HUES64 (cell line): ENCODE measurements around the gene GJC3.

Experiments
- H3K27ac ChIP-seq: 2 replicates; pipeline ENCODE4 v1.7.0; 2013; ENCODE audit warnings: low read depth, low read length, inconsistent platforms
- H3K27me3 ChIP-seq: 2 replicates; pipeline ENCODE4 v1.6.1; 2013; ENCODE audit warnings: mild to moderate bottlenecking, low read length; ENCODE audit not compliant: insufficient read depth
- H3K36me3 ChIP-seq: 2 replicates; pipeline ENCODE4 v1.6.1; 2013; ENCODE audit warnings: mild to moderate bottlenecking, low read length; ENCODE audit not compliant: insufficient read depth
- H3K4me1 ChIP-seq: 2 replicates; pipeline ENCODE4 v1.6.1; 2013; ENCODE audit warnings: mild to moderate bottlenecking, low read length, moderate library complexity; ENCODE audit not compliant: insufficient read depth
- H3K4me3 ChIP-seq: 2 replicates; pipeline ENCODE4 v1.5.1; 2013; ENCODE audit warnings: mild to moderate bottlenecking, low read length, moderate library complexity
- H3K9ac ChIP-seq: 2 replicates; pipeline ENCODE4 v1.6.1; 2013; ENCODE audit warnings: mild to moderate bottlenecking, low read depth, low read length
- H3K9me3 ChIP-seq: 2 replicates; pipeline ENCODE4 v1.6.1; 2013; ENCODE audit warnings: low read depth, low read length; ENCODE audit not compliant: insufficient read depth
- WGBS: fragments of 150-250, 120-280 bp; methylation state at CpG from one replicate; pipeline ENCODE4 v1.1.7; 2013; ENCODE audit warnings: missing lambda C conversion rate; 5-methylcytosine and 5-hydroxymethylcytosine counted together

Gene GJC3

GRCh38 chr7:99929730-99930053 lies 272 bp upstream of the GJC3 start:
- H3K4me1 ChIP-seq, result peaks cover 5% of the 10 kb centered on the region; the same call in 1 of the 2 replicates
- peaks cover 26% of the 10 kb centered on the region; the same call in 1 of the 2 replicates for H3K27me3 ChIP-seq
- no peaks in the 10 kb centered on the region for H3K36me3 ChIP-seq
- H3K4me3 ChIP-seq, result peak overlapping the region; percentile 55
- 0 out of 2 replicates have a peak overlapping the region, but pooled peaks have one; percentile 25 for H3K9ac ChIP-seq
- no CpG with 5 or more reads among the region's 2 CpGs for WGBS
- no peaks in the 10 kb centered on the region for H3K9me3 ChIP-seq
- H3K27ac ChIP-seq, result no peak overlapping the region

- no peak overlapping the region for H3K9ac ChIP-seq
- no peak overlapping the region for H3K4me3 ChIP-seq
- 90% methylated on average over 2 of the region's 2 CpGs for WGBS
- peaks cover 5% of the 10 kb centered on the region; the same call in 1 of the 2 replicates for H3K4me1 ChIP-seq
- peaks cover 28% of the 10 kb centered on the region; the same call in 1 of the 2 replicates for H3K27me3 ChIP-seq
- H3K36me3 ChIP-seq, result no peaks in the 10 kb centered on the region
- H3K9me3 ChIP-seq, result no peaks in the 10 kb centered on the region
- no peak overlapping the region for H3K27ac ChIP-seq
These were observed 1.2 kb downstream of the GJC3 start for GRCh38 chr7:99928188-99928587.

- WGBS, result 86% methylated on average over 5 of the region's 5 CpGs
These were observed 1.9 kb downstream of the GJC3 start for GRCh38 chr7:99927536-99927935.

GRCh38 chr7:99926321-99926720 lies 3.1 kb downstream of the GJC3 start:
- Histone ChIP-seq H3K9me3 (peaks cover 4% of the 10 kb centered on the region; the same call in 1 of the 2 replicates), H3K27ac (no peak overlapping the region), H3K36me3 (peaks cover 4% of the 10 kb centered on the region; the same call in 1 of the 2 replicates), H3K9ac (no peak overlapping the region), H3K4me1 (peaks cover 5% of the 10 kb centered on the region; the same call in 1 of the 2 replicates), H3K4me3 (no peak overlapping the region), H3K27me3 (peaks cover 28% of the 10 kb centered on the region; the same call in 1 of the 2 replicates)

More at GRCh38 chr7:99927536-99927935, 1.9 kb downstream of the GJC3 start:
- Histone ChIP-seq H3K36me3 (no peaks in the 10 kb centered on the region), H3K9me3 (no peaks in the 10 kb centered on the region), H3K27me3 (peaks cover 28% of the 10 kb centered on the region; the same call in 1 of the 2 replicates), H3K27ac (no peak overlapping the region), H3K4me1 (peaks cover 5% of the 10 kb centered on the region; the same call in 1 of the 2 replicates), H3K4me3 (no peak overlapping the region), H3K9ac (no peak overlapping the region)

- WGBS, result 96% methylated on average over 3 of the region's 3 CpGs
- Histone ChIP-seq H3K36me3 (peaks cover 6% of the 10 kb centered on the region; the same call in 1 of the 2 replicates), H3K9me3 (peaks cover 18% of the 10 kb centered on the region; the same call in 1 of the 2 replicates), H3K9ac (no peak overlapping the region), H3K27me3 (peaks cover 22% of the 10 kb centered on the region; the same call in 1 of the 2 replicates), H3K27ac (no peak overlapping the region), H3K4me3 (no peak overlapping the region), H3K4me1 (no peaks in the 10 kb centered on the region)
These were observed 6.2 kb downstream of the GJC3 start for GRCh38 chr7:99923200-99923599.

GRCh38 chr7:99920149-99920548 lies 9.3 kb downstream of the GJC3 start:
- Histone ChIP-seq H3K4me1 (no peaks in the 10 kb centered on the region), H3K9me3 (peaks cover 18% of the 10 kb centered on the region; the same call in 1 of the 2 replicates), H3K27me3 (peaks cover 5% of the 10 kb centered on the region; the same call in 1 of the 2 replicates), H3K27ac (no peak overlapping the region), H3K9ac (no peak overlapping the region), H3K4me3 (peak overlapping the region; percentile 91), H3K36me3 (peaks cover 21% of the 10 kb centered on the region)
- 98% methylated on average over 3 of the region's 3 CpGs for WGBS

GRCh38 chr7:99919814-99920112 lies 9.7 kb downstream of the GJC3 start:
- Histone ChIP-seq H3K4me1 (no peaks in the 10 kb centered on the region), H3K27ac (peak overlapping the region; percentile 77), H3K36me3 (peaks cover 21% of the 10 kb centered on the region), H3K9ac (peak overlapping the region; percentile 86; the same call in 1 of the 2 replicates), H3K4me3 (peak overlapping the region; percentile 91), H3K9me3 (peaks cover 18% of the 10 kb centered on the region; the same call in 1 of the 2 replicates), H3K27me3 (peaks cover 3% of the 10 kb centered on the region; the same call in 1 of the 2 replicates)
- 57% methylated on average over 4 of the region's 4 CpGs for WGBS

GRCh38 chr7:99918959-99919813 lies 10.2 kb downstream of the GJC3 start, which contains the start of gene TRIM4:
Gene TRIM4, minus strand, starts transcription at chr7:99919530. Its CDS starts 129 bp downstream, at chr7:99919401.
- H3K36me3 ChIP-seq, result peaks cover 21% of the 10 kb centered on the region
- peak within 1 kb of the TSS; percentile 91 for H3K4me3 ChIP-seq
- 2% methylated on average over 81 of the region's 81 CpGs for WGBS
- H3K27me3 ChIP-seq, result no peaks in the 10 kb centered on the region
- H3K9me3 ChIP-seq, result peaks cover 18% of the 10 kb centered on the region; the same call in 1 of the 2 replicates
- no peaks in the 10 kb centered on the region for H3K4me1 ChIP-seq
- peak within 1 kb of the TSS; percentile 86 for H3K9ac ChIP-seq
- peak within 1 kb of the TSS; percentile 77 for H3K27ac ChIP-seq

- Histone ChIP-seq H3K9me3 (no peaks in the 10 kb centered on the region), H3K4me3 (no peak overlapping the region), H3K27me3 (no peaks in the 10 kb centered on the region), H3K27ac (no peak overlapping the region), H3K4me1 (no peaks in the 10 kb centered on the region), H3K36me3 (peaks cover 51% of the 10 kb centered on the region), H3K9ac (no peak overlapping the region)
- 95% methylated on average over 2 of the region's 2 CpGs for WGBS
These were observed 18.4 kb downstream of the GJC3 start for GRCh38 chr7:99910976-99911375.

- Histone ChIP-seq H3K4me1 (no peaks in the 10 kb centered on the region), H3K27ac (no peak overlapping the region), H3K27me3 (no peaks in the 10 kb centered on the region), H3K9me3 (no peaks in the 10 kb centered on the region), H3K9ac (no peak overlapping the region), H3K36me3 (peaks cover 67% of the 10 kb centered on the region), H3K4me3 (no peak overlapping the region)
- WGBS, result 95% methylated on average over 10 of the region's 10 CpGs
These were observed 27.8 kb downstream of the GJC3 start for GRCh38 chr7:99901581-99901980.

GRCh38 chr7:99899830-99900519 lies 29.4 kb downstream of the GJC3 start:
- Histone ChIP-seq H3K9me3 (no peaks in the 10 kb centered on the region), H3K4me3 (no peak overlapping the region), H3K36me3 (peaks cover 52% of the 10 kb centered on the region), H3K27me3 (no peaks in the 10 kb centered on the region), H3K9ac (no peak overlapping the region), H3K27ac (no peak overlapping the region), H3K4me1 (no peaks in the 10 kb centered on the region)
- WGBS, result 94% methylated on average over 5 of the region's 6 CpGs
